Loucy (cell line): Measurements from ENCODE around the gene ARSG.

ENCODE experiments used
- H2AFZ ChIP-seq: fragments of 200-600 bp; sonication (generic); 2 replicates; pipeline ENCODE4 v1.6.0; 2016; ENCODE audit warnings: antibody characterized with exemption, mild to moderate bottlenecking, low read length, moderate library complexity
- H3F3A ChIP-seq: fragments of 200-600 bp; 2 replicates; pipeline ENCODE4 v1.6.0; 2016; ENCODE audit warnings: antibody characterized with exemption, low read depth, mild to moderate bottlenecking
- H3K27me3 ChIP-seq: fragments of 200-600 bp; sonication (generic); 2 replicates; pipeline ENCODE4 v1.6.1; 2014; ENCODE audit warnings: low read length, mild to moderate bottlenecking; ENCODE audit not compliant: insufficient read depth, poor library complexity, severe bottlenecking
- H3K36me3 ChIP-seq: fragments of 200-600 bp; sonication (generic); 2 replicates; pipeline ENCODE4 v1.6.1; 2016; ENCODE audit warnings: low read length; ENCODE audit not compliant: insufficient read depth
- H3K4me1 ChIP-seq: fragments of 200-600 bp; sonication (generic); 2 replicates; pipeline ENCODE4 v1.5.1; 2014; ENCODE audit warnings: low read length, mild to moderate bottlenecking; ENCODE audit not compliant: insufficient read depth, poor library complexity, severe bottlenecking
- H3K4me2 ChIP-seq: fragments of 200-600 bp; sonication (generic); 2 replicates; pipeline ENCODE4 v1.6.0; 2014; ENCODE audit warnings: antibody characterized with exemption, low read length, low read depth, mild to moderate bottlenecking; ENCODE audit not compliant: poor library complexity, severe bottlenecking
- H3K4me3 ChIP-seq: fragments of 200-600 bp; sonication (generic); 2 replicates; pipeline ENCODE4 v1.5.1; 2014; ENCODE audit warnings: low read length, mild to moderate bottlenecking, mixed read lengths; ENCODE audit not compliant: poor library complexity, severe bottlenecking
- H3K79me2 ChIP-seq: fragments of 200-600 bp; sonication (generic); 2 replicates; pipeline ENCODE4 v1.6.1; 2014; ENCODE audit warnings: low read length; ENCODE audit not compliant: insufficient read depth
- H3K9ac ChIP-seq: fragments of 200-600 bp; sonication (generic); 2 replicates; pipeline ENCODE4 v1.6.0; 2014; ENCODE audit warnings: mild to moderate bottlenecking, low read depth, low read length, moderate library complexity; ENCODE audit not compliant: poor library complexity, severe bottlenecking
- H3K9me2 ChIP-seq: fragments of 200-600 bp; sonication (generic); replicated peaks from 2 replicates; pipeline ENCODE4 v1.6.1; 2016; ENCODE audit warnings: low read depth, low read length, mixed read lengths
- H3K9me3 ChIP-seq: fragments of 200-600 bp; sonication (generic); 2 replicates; pipeline ENCODE4 v1.6.1; 2014; ENCODE audit warnings: mild to moderate bottlenecking, antibody characterized with exemption, low read length, low read depth; ENCODE audit not compliant: insufficient read depth
- H4K20me1 ChIP-seq: fragments of 200-600 bp; sonication (generic); 2 replicates; pipeline ENCODE4 v1.6.0; 2014; ENCODE audit warnings: antibody characterized with exemption, low read length, mild to moderate bottlenecking; ENCODE audit not compliant: insufficient read depth, poor library complexity, severe bottlenecking
- CTCF ChIP-seq: fragments of 200-600 bp; sonication (generic); conservative IDR thresholded peaks from 2 replicates; pipeline ENCODE4 v1.5.1; 2014; ENCODE audit warnings: mild to moderate bottlenecking, antibody characterized with exemption, low read length
- EZH2phosphoT487 ChIP-seq: fragments of 200-600 bp; IDR thresholded peaks from 2 replicates; pipeline ENCODE4 v1.6.1; 2018; ENCODE audit warnings: antibody characterized with exemption, mild to moderate bottlenecking, moderate library complexity, borderline replicate concordance

ARSG gene

GRCh38 chr17:68310152-68310551 is 18.9 kb downstream of the ARSG start:
- no peak for TF ChIP-seq EZH2phosphoT487
- no peak for TF ChIP-seq CTCF
- Histone ChIP-seq H3K79me2 (no peaks in the 10 kb centered on the region), H3K9me3 (no peaks in the 10 kb centered on the region), H3K9me2 (no peaks in the 10 kb centered on the region), H3K27me3 (no peaks in the 10 kb centered on the region), H2AFZ (no peak overlapping the region), H3K4me1 (peaks cover 8% of the 10 kb centered on the region), H3K4me3 (no peak overlapping the region), H3F3A (no peaks in the 10 kb centered on the region), H3K9ac (no peak overlapping the region), H4K20me1 (no peaks in the 10 kb centered on the region), H3K4me2 (no peak overlapping the region), H3K36me3 (no peaks in the 10 kb centered on the region)

- Histone ChIP-seq H3K36me3 (no peaks in the 10 kb centered on the region), H3K4me2 (no peak overlapping the region), H3K9me2 (no peaks in the 10 kb centered on the region), H3K4me3 (no peak overlapping the region), H3K79me2 (no peaks in the 10 kb centered on the region), H2AFZ (no peak overlapping the region), H3F3A (no peaks in the 10 kb centered on the region), H3K9ac (no peak overlapping the region), H3K27me3 (no peaks in the 10 kb centered on the region), H3K4me1 (peaks cover 8% of the 10 kb centered on the region), H4K20me1 (no peaks in the 10 kb centered on the region), H3K9me3 (no peaks in the 10 kb centered on the region)
- no peak for TF ChIP-seq CTCF
- no peak for TF ChIP-seq EZH2phosphoT487
Measured at GRCh38 chr17:68314916-68315535, 23.7 kb downstream of the ARSG start.

GRCh38 chr17:68315930-68316329 is 24.6 kb downstream of the ARSG start:
- TF ChIP-seq EZH2phosphoT487 = no peak
- no peak for TF ChIP-seq CTCF
- Histone ChIP-seq H2AFZ (no peak overlapping the region), H3K9me2 (no peaks in the 10 kb centered on the region), H3F3A (no peaks in the 10 kb centered on the region), H3K79me2 (no peaks in the 10 kb centered on the region), H3K4me1 (peaks cover 8% of the 10 kb centered on the region), H4K20me1 (no peaks in the 10 kb centered on the region), H3K4me3 (no peak overlapping the region), H3K9me3 (no peaks in the 10 kb centered on the region), H3K9ac (no peak overlapping the region), H3K4me2 (no peak overlapping the region), H3K27me3 (no peaks in the 10 kb centered on the region), H3K36me3 (no peaks in the 10 kb centered on the region)
